Testis (tissue), 3 donors: ENCODE data around the gene CTBP2. TPM values are rescaled to one million over a fixed set of nuclear protein-coding genes. Genes with fewer than 3 reads are reported as not detected.

Experiments
- DNase-seq: peaks from one replicate; pipeline ENCODE4 v3.0.0-alpha.2; 2019
- H3K27ac ChIP-seq, 2 donors: fragments of 200-600 bp; sonication (generic); one replicate each; pipeline ENCODE4 v1.5.1; 2019
- H3K27me3 ChIP-seq: fragments of 200-600 bp; sonication (generic); one replicate; pipeline ENCODE4 v1.5.1; 2019
- H3K36me3 ChIP-seq: fragments of 200-600 bp; sonication (generic); one replicate; pipeline ENCODE4 v1.5.1; 2017; ENCODE audit warnings: low read depth; ENCODE audit errors: missing control alignments
- H3K4me1 ChIP-seq: fragments of 200-600 bp; sonication (generic); one replicate; pipeline ENCODE4 v1.5.1; 2019
- H3K4me3 ChIP-seq, 2 donors: fragments of 200-600 bp; sonication (generic); one replicate each; pipeline ENCODE4 v1.5.1; 2017 to 2019
- H3K9me3 ChIP-seq: fragments of 200-600 bp; sonication (generic); one replicate; pipeline ENCODE4 v1.5.1; 2017
- POLR2A ChIP-seq: fragments of 450-650 bp; IDR thresholded peaks from one replicate; pipeline ENCODE4 v1.6.1; 2017; ENCODE audit warnings: antibody characterized with exemption, mild to moderate bottlenecking, moderate library complexity
- WGBS, 2 donors: methylation state at CpG; one replicate each; pipeline ENCODE4 v1.1.5; 2018; 5-methylcytosine and 5-hydroxymethylcytosine counted together
- intact Hi-C: fragments of 100-400 bp; cut with DNase I; formaldehyde crosslinking; loops from one replicate; pipeline ENCODE4 v1.15.1; 2023; ENCODE audit warnings: low total_unique reads
- polyA plus RNA-seq: library from polyadenylated mRNA; stranded (reverse); fragments of 350-450 nt; fragmentation: Illumina TruSeq; extraction: RNeasy Lipid Tissue Mini Kit (QIAGEN cat#74804); gene quantifications from one replicate; pipeline ENCODE4 v1.2.3, GENCODE V29; 2014; ENCODE audit warnings: low read depth, low replicate concordance; ENCODE audit not compliant: insufficient read depth
- total RNA-seq, 2 donors: library from RNA; depleted of rRNA; stranded (reverse); fragments of >200 nt; gene quantifications; one replicate each; pipeline ENCODE4 v1.2.3, GENCODE V29; 2016
- TF ChIP-seq, protein P1 (sequence below), 3 experiments: fragments of 450-650 bp in 2 of 3; fragments of 200-600 bp in 1 of 3; sonication (generic) in 1 of 3; IDR thresholded peaks; one replicate each; pipeline ENCODE4 v1.5.1; 2016 to 2019; ENCODE audit warnings: antibody characterized with exemption in 3 of 3, mild to moderate bottlenecking in 2 of 3, moderate library complexity in 1 of 3

CTBP2 gene
- total and polyA plus RNA-seq, 3 donors from 2014 or later: 44.7 to 79.5 (median 52.4) TPM

DNA sequence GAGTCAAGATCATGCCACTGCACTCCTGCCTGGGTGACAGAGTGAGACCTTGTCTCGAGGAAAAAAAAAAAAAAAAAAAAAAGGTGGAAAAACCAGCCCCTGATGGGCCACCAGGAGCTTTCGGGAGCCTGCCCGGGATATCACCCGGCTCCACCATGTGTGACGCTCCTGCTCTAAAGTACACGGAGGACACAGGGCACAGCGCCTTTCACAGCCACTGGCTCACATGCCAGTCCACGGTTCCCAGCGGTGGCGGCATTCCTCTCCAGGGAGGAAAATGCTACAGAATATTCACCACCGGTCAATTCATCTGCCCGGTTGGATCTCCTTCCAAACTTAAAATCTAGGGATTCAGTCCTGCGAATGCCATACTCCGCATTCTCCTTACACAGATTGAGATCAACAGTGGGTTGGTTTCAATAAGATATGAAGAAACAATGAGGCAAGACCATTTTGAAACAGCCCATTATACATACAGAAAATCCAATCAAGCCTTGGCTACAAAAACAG is 81.2 kb downstream of the CTBP2 start:
- intact Hi-C loops: no loop called here
- peaks cover 20% of the 10 kb centered on the region for H3K4me1 ChIP-seq

DNA sequence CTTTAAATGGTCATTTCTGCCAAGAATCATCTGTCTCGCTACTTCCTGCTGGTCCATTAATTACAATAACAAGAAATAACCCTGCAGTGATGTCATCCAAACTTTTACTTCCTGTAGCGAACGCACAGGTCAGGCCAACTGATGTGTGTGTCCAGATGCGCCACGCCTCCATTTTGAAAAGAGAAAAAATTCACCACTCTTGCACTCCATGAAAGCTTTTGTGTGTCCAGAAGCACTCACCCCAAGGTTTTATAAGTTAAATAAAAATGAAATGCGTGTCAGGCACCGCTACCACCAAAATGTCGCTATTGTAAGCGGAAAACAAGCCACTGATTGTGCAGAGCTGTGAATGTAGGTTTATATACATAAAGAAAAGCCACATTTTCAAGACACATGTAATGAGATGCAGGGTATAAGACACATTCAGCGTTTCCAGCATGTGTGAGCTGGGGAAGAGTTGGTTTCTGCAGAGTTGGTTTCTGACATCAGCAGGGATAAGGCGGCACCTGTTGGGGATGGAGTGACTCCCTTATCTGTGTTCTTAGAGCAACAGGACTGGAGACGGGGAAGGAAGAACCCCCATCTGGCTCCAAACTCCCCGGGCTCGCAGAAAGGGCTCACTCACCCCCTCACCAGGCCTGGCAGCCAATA is 83.3 kb downstream of the CTBP2 start:
- 85 to 88% methylated on average over 14 of the region's 14 CpGs for WGBS, 2 donors
- no peak for TF ChIP-seq POLR2A
- TF ChIP-seq, protein P1, sequence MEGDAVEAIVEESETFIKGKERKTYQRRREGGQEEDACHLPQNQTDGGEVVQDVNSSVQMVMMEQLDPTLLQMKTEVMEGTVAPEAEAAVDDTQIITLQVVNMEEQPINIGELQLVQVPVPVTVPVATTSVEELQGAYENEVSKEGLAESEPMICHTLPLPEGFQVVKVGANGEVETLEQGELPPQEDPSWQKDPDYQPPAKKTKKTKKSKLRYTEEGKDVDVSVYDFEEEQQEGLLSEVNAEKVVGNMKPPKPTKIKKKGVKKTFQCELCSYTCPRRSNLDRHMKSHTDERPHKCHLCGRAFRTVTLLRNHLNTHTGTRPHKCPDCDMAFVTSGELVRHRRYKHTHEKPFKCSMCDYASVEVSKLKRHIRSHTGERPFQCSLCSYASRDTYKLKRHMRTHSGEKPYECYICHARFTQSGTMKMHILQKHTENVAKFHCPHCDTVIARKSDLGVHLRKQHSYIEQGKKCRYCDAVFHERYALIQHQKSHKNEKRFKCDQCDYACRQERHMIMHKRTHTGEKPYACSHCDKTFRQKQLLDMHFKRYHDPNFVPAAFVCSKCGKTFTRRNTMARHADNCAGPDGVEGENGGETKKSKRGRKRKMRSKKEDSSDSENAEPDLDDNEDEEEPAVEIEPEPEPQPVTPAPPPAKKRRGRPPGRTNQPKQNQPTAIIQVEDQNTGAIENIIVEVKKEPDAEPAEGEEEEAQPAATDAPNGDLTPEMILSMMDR (IDR thresholded peaks at IDR 0.05): no peak
- H3K27me3 ChIP-seq: no peaks in the 10 kb centered on the region
- intact Hi-C loops: no loop called here
- H3K4me3 ChIP-seq: no peak overlapping the region
- DNase-seq: no peak
- H3K9me3 ChIP-seq: no peaks in the 10 kb centered on the region
- no peak overlapping the region for H3K27ac ChIP-seq
- no peaks in the 10 kb centered on the region for H3K36me3 ChIP-seq
- peaks cover 4% of the 10 kb centered on the region for H3K4me1 ChIP-seq

More for the DNA sequence above, 81.2 kb downstream of the CTBP2 start:
- DNase-seq: no peak
- H3K36me3 ChIP-seq: no peaks in the 10 kb centered on the region
- TF ChIP-seq, protein P1 (IDR thresholded peaks at IDR 0.05): no peak
- no peak for TF ChIP-seq POLR2A
- H3K4me3 ChIP-seq: no peak overlapping the region
- 92 to 97% methylated on average over 14 of the region's 14 CpGs for WGBS, 2 donors
- no peaks in the 10 kb centered on the region for H3K9me3 ChIP-seq
- H3K27ac ChIP-seq: no peak overlapping the region
- H3K27me3 ChIP-seq: no peaks in the 10 kb centered on the region

DNA sequence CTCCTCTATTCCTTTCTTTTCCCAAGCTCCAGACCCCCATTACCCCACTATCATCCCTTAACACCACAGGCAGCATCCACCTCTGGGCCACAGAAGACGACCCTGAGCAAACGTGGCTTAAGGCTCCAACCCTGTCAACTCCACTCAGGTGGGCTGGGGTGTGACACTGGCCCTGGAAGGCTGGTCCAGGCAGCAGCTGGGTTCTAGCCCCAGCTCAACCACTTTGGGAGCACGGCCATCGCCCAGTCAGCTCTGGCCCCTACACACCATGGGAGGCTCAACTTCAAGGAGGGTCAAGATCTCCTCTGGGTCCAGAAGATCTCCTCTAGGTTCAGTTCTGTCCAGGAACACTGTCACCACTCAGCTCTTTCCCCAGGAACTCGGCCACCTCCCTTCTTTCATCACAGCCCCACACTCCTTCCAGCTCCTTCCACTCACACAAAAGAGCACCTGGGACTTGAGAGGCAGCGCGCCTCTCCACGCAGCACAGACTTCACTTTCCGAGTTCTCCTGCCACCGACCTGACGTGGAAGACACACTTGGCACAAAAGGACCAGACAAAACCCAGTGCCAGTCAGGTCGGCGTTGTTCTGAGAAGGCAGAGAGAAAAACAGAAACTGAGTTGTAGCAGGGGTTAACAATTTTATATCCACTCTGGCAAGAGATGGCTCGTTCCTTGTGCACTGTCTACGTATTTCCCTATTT is 84.1 kb downstream of the CTBP2 start:
- no peaks in the 10 kb centered on the region for H3K36me3 ChIP-seq
- WGBS, 2 donors: 87 to 91% methylated on average over 14 to 15 of the region's 15 CpGs
- intact Hi-C loops: no loop called here
- no peak overlapping the region for H3K4me3 ChIP-seq
- no peaks in the 10 kb centered on the region for H3K27me3 ChIP-seq
- no peak overlapping the region for H3K27ac ChIP-seq
- TF ChIP-seq, protein P1 (IDR thresholded peaks at IDR 0.05): no peak
- no peak for TF ChIP-seq POLR2A
- H3K4me1 ChIP-seq: no peaks in the 10 kb centered on the region
- DNase-seq: no peak
- no peaks in the 10 kb centered on the region for H3K9me3 ChIP-seq

DNA sequence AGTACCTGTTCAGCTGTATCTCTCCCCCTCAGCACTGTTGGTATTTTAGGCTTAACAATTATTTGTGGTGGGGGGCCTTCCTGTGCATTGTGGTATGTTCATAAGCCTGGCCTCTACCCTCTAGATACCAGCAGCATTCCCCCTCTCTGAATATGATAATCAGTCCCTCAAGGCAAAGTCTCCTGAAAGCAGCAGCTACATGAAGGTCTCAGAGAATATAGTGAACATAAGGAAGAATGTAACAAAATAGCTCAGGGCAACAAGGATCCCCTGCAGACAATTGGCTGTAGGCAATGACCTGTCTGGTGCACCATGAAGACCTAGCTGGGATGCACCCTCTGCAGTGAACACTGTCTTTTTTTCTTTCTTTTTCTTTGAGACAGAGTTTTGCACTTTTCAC is 86.4 kb downstream of the CTBP2 start:
- Histone ChIP-seq H3K27me3 (no peaks in the 10 kb centered on the region), H3K4me1 (peaks cover 6% of the 10 kb centered on the region), H3K36me3 (no peaks in the 10 kb centered on the region), H3K9me3 (no peaks in the 10 kb centered on the region), H3K4me3 (no peak overlapping the region), H3K27ac (peak overlapping the region in 1 of 2 donors; percentile 24)
- intact Hi-C loops: no loop called here
- no peak for DNase-seq
- no peak for TF ChIP-seq POLR2A
- TF ChIP-seq, protein P1 (IDR thresholded peaks at IDR 0.05): no peak
